HepG2 (cell line): Measurements from ENCODE around the gene DYNLT2B. TPM values are rescaled to one million over a fixed set of nuclear protein-coding genes. Genes with fewer than 3 reads are reported as not detected.

Source experiments
- ATRX ChIP-seq: sonication (generic); formaldehyde crosslinking; IDR thresholded peaks from 2 replicates; pipeline ENCODE4 v1.4.0; 2020; ENCODE audit warnings: missing genetic modification reagents, borderline replicate concordance
- JUN ChIP-seq: sonication (generic); formaldehyde crosslinking; IDR thresholded peaks from 2 replicates; pipeline ENCODE4 v1.4.0; 2020; ENCODE audit warnings: mild to moderate bottlenecking, missing genetic modification reagents
- PITX1 ChIP-seq: sonication (generic); formaldehyde crosslinking; IDR thresholded peaks from 2 replicates; pipeline ENCODE4 v1.5.1; 2020; ENCODE audit warnings: mild to moderate bottlenecking, missing genetic modification reagents
- PLRG1 ChIP-seq: fragments of 450-650 bp; conservative IDR thresholded peaks from 2 replicates; pipeline ENCODE4 v1.6.1; 2016
- RAD21 ChIP-seq: fragments of 450-650 bp; formaldehyde crosslinking; IDR thresholded peaks from 2 replicates; pipeline ENCODE4 v1.5.0; 2020; ENCODE audit warnings: mild to moderate bottlenecking
- RBFOX2 ChIP-seq: fragments of 200-400 bp; formaldehyde crosslinking; IDR thresholded peaks from 2 replicates; pipeline ENCODE4 v1.6.1; 2017; ENCODE audit warnings: low read depth, mild to moderate bottlenecking, low read length
- REXO4 ChIP-seq: sonication (generic); formaldehyde crosslinking; IDR thresholded peaks from 2 replicates; pipeline ENCODE4 v1.8.0; 2022; ENCODE audit warnings: missing genetic modification reagents, mild to moderate bottlenecking, borderline replicate concordance
- SALL2 ChIP-seq: sonication (generic); formaldehyde crosslinking; IDR thresholded peaks from 2 replicates; pipeline ENCODE4 v1.8.1; 2023; ENCODE audit warnings: mild to moderate bottlenecking, missing genetic modification reagents, inconsistent platforms
- SIX4 ChIP-seq: sonication (generic); formaldehyde crosslinking; IDR thresholded peaks from 2 replicates; pipeline ENCODE4 v1.4.0; 2020; ENCODE audit warnings: missing genetic modification reagents
- SOX5 ChIP-seq: IDR thresholded peaks from 2 replicates; pipeline ENCODE4 v1.6.1; 2016; ENCODE audit warnings: borderline replicate concordance
- SP4 ChIP-seq: sonication (generic); formaldehyde crosslinking; IDR thresholded peaks from 2 replicates; pipeline ENCODE4 v1.8.1; 2023; ENCODE audit warnings: mild to moderate bottlenecking, missing genetic modification reagents
- TGIF2 ChIP-seq: IDR thresholded peaks from 2 replicates; pipeline ENCODE4 v1.6.1; 2016; ENCODE audit warnings: control low read depth, missing compliant biosample characterization
- ZBTB1 ChIP-seq: sonication (generic); formaldehyde crosslinking; IDR thresholded peaks from 2 replicates; pipeline ENCODE4 v1.4.0; 2020; ENCODE audit warnings: missing genetic modification reagents, borderline replicate concordance
- ZFP36L2 ChIP-seq: sonication (generic); formaldehyde crosslinking; IDR thresholded peaks from 2 replicates; pipeline ENCODE4 v1.4.0; 2020; ENCODE audit warnings: missing genetic modification reagents
- ZFP90 ChIP-seq: sonication (generic); formaldehyde crosslinking; IDR thresholded peaks from 2 replicates; pipeline ENCODE4 v1.8.0; 2022; ENCODE audit warnings: missing genetic modification reagents, mild to moderate bottlenecking, inconsistent platforms, borderline replicate concordance
- ZNF160 ChIP-seq: sonication (generic); formaldehyde crosslinking; IDR thresholded peaks from 2 replicates; pipeline ENCODE4 v1.8.0; 2022; ENCODE audit warnings: mild to moderate bottlenecking, inconsistent platforms, missing genetic modification reagents
- ZNF230 ChIP-seq: sonication (generic); formaldehyde crosslinking; IDR thresholded peaks from 2 replicates; pipeline ENCODE4 v1.4.0; 2020; ENCODE audit warnings: mild to moderate bottlenecking, missing genetic modification reagents
- ZNF256 ChIP-seq: sonication (generic); formaldehyde crosslinking; conservative IDR thresholded peaks from 2 replicates; pipeline ENCODE4 v1.4.0; 2020; ENCODE audit warnings: missing genetic modification reagents
- ZNF30 ChIP-seq: sonication (generic); formaldehyde crosslinking; IDR thresholded peaks from 2 replicates; pipeline ENCODE4 v1.5.0; 2020; ENCODE audit warnings: mild to moderate bottlenecking, missing genetic modification reagents
- ZNF326 ChIP-seq: sonication (generic); formaldehyde crosslinking; IDR thresholded peaks from 2 replicates; pipeline ENCODE4 v1.4.0; 2020; ENCODE audit warnings: missing genetic modification reagents, borderline replicate concordance
- ZNF33B ChIP-seq: sonication (generic); formaldehyde crosslinking; IDR thresholded peaks from 2 replicates; pipeline ENCODE4 v1.5.1; 2020; ENCODE audit warnings: mild to moderate bottlenecking, missing genetic modification reagents
- ZNF460 ChIP-seq: sonication (generic); formaldehyde crosslinking; IDR thresholded peaks from 2 replicates; pipeline ENCODE4 v1.5.1; 2020; ENCODE audit warnings: missing genetic modification reagents, mild to moderate bottlenecking, borderline replicate concordance
- ZNF629 ChIP-seq: sonication (generic); formaldehyde crosslinking; conservative IDR thresholded peaks from 2 replicates; pipeline ENCODE4 v1.5.0; 2020; ENCODE audit warnings: missing genetic modification reagents
- ZNF883 ChIP-seq: sonication (generic); formaldehyde crosslinking; IDR thresholded peaks from 2 replicates; pipeline ENCODE4 v1.5.1; 2020; ENCODE audit warnings: mild to moderate bottlenecking, missing genetic modification reagents; ENCODE audit errors: not compliant biosample characterization
- polyA plus RNA-seq, 8 experiments: library from polyadenylated mRNA; depleted of rRNA in 3 of 8; stranded (reverse) in 7 of 8; unstranded in 1 of 8; fragments of >200 nt; fragmentation: Illumina TruSeq in 4 of 8; extraction: Trizol in 4 of 8; gene quantifications; 2 replicates each; pipeline versions ENCODE4 v1.2.1 to v1.2.3, GENCODE V29; 2011 to 2016; ENCODE audit warnings: low read depth in 4 of 8, missing spikeins in 1 of 8, mixed read lengths in 1 of 8; ENCODE audit not compliant: insufficient read depth in 1 of 8
- total RNA-seq, 5 experiments: library from RNA; depleted of rRNA; stranded (reverse); fragments of >200 nt; fragmentation: Illumina TruSeq; extraction: Trizol; gene quantifications; 2 replicates each; pipeline ENCODE4 v1.2.3, GENCODE V29; 2016; ENCODE audit warnings: low read depth in 1 of 5
- TF ChIP-seq, protein P1 (sequence below): sonication (generic); formaldehyde crosslinking; IDR thresholded peaks from 2 replicates; pipeline ENCODE4 v1.4.0; 2020; ENCODE audit warnings: missing genetic modification reagents
- TF ChIP-seq, protein P2 (sequence below): sonication (generic); formaldehyde crosslinking; IDR thresholded peaks from 2 replicates; pipeline ENCODE4 v1.8.0; 2022; ENCODE audit warnings: missing genetic modification reagents, low read depth, mild to moderate bottlenecking, borderline replicate concordance
- TF ChIP-seq, protein P3 (sequence below): sonication (generic); formaldehyde crosslinking; IDR thresholded peaks from 2 replicates; pipeline ENCODE4 v1.4.0; 2020; ENCODE audit warnings: mild to moderate bottlenecking, missing genetic modification reagents
- TF ChIP-seq, protein P4 (sequence below): sonication (generic); IDR thresholded peaks from 2 replicates; pipeline ENCODE4 v1.6.1; 2016; ENCODE audit warnings: low read depth, borderline replicate concordance

DYNLT2B gene
- total and polyA plus RNA-seq, 2 of the 13 experiments (the other 11 are each of a cell fraction or from before 2014, with no cell fraction given) = 4.0 to 7.0 TPM

DNA sequence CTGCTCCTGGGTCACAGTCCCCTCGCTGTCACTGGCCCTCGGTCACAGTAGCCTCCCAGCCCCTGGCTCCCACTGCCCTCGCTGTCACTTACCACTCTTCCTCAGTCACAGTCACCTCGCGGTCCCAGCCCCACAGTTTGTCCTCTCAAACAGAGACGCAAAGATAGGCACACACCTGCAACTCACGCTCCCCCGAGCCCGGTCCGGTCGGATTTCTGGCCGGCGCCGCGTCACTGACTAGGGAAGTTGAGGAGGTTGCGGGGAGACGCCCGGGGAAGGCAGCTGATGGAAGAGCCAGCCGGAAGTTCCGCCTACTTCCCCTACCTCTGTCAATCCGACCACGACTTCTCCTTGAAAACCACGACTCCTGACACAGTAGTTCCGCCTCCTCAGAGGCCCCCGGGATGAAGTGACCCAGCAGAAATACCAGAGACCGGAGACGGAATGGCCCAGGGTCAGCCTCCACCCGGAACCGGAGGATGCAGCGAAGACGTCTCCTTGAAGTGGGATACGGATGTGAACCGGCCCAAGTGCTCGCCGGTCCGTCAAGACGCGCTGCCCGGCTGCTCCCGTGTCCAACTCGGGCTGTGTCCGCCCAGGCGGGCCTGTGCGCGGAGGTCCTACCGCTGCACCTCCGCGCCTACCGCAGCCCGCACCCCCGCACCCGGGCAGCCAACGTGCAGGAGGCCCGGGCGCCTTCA lies 30.4 kb downstream of the DYNLT2B start, which contains the start of gene PCYT1A (continued):
- TF ChIP-seq ZNF160 (CRISPR knock-in tag) (no peak), PITX1 (CRISPR knock-in tag) (peak; percentile 63), RAD21 (CRISPR knock-in tag) (peak; percentile 51), SALL2 (CRISPR knock-in tag) (peak; percentile 96), REXO4 (CRISPR knock-in tag) (no peak), ZNF326 (CRISPR knock-in tag) (no peak), JUN (CRISPR knock-in tag) (0 out of 2 replicates have a peak, but pooled peaks have one; percentile 56), ZNF30 (CRISPR knock-in tag) (no peak), PLRG1 (no peak), ZFP90 (CRISPR knock-in tag) (peak; percentile 75; the same call in 1 of the 2 replicates), ZNF33B (CRISPR knock-in tag) (peak; percentile 28; the same call in 1 of the 2 replicates), ZFP36L2 (CRISPR knock-in tag) (no peak), RBFOX2 (peak; percentile 89), ZNF256 (CRISPR knock-in tag) (peak; percentile 71), TGIF2 (peak; percentile 19), ZNF460 (CRISPR knock-in tag) (no peak; the same call in 1 of the 2 replicates), SOX5 (CRISPR knock-in tag) (no peak), ATRX (CRISPR knock-in tag) (no peak), ZNF230 (CRISPR knock-in tag) (0 out of 2 replicates have a peak, but pooled peaks have one; percentile 33), ZBTB1 (CRISPR knock-in tag) (peak; percentile 61; the same call in 1 of the 2 replicates), ZNF883 (peak; percentile 38), SIX4 (peak; percentile 8), SP4 (CRISPR knock-in tag) (peak; percentile 67), ZNF629 (CRISPR knock-in tag) (no peak)
- TF ChIP-seq, protein P1, sequence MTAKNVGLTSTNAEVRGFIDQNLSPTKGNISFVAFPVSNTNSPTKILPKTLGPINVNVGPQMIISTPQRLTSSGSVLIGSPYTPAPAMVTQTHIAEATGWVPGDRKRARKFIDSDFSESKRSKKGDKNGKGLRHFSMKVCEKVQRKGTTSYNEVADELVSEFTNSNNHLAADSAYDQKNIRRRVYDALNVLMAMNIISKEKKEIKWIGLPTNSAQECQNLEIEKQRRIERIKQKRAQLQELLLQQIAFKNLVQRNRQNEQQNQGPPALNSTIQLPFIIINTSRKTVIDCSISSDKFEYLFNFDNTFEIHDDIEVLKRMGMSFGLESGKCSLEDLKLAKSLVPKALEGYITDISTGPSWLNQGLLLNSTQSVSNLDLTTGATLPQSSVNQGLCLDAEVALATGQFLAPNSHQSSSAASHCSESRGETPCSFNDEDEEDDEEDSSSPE (CRISPR knock-in tag) = peak; percentile 51; the same call in 1 of the 2 replicates
- TF ChIP-seq, protein P2, sequence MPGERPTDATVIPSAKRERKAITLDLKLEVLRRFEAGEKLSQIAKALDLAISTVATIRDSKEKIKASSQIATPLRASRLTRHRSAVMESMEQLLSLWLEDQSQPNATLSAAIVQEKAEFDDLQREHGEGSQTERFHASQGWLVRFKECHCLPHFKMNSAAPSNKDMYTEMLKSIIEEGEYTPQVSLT (CRISPR knock-in tag) = no peak
- TF ChIP-seq, protein P3, sequence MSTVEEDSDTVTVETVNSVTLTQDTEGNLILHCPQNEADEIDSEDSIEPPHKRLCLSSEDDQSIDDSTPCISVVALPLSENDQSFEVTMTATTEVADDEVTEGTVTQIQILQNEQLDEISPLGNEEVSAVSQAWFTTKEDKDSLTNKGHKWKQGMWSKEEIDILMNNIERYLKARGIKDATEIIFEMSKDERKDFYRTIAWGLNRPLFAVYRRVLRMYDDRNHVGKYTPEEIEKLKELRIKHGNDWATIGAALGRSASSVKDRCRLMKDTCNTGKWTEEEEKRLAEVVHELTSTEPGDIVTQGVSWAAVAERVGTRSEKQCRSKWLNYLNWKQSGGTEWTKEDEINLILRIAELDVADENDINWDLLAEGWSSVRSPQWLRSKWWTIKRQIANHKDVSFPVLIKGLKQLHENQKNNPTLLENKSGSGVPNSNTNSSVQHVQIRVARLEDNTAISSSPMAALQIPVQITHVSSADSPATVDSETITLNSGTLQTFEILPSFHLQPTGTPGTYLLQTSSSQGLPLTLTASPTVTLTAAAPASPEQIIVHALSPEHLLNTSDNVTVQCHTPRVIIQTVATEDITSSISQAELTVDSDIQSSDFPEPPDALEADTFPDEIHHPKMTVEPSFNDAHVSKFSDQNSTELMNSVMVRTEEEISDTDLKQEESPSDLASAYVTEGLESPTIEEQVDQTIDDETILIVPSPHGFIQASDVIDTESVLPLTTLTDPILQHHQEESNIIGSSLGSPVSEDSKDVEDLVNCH (CRISPR knock-in tag) = no peak
- TF ChIP-seq, protein P4, sequence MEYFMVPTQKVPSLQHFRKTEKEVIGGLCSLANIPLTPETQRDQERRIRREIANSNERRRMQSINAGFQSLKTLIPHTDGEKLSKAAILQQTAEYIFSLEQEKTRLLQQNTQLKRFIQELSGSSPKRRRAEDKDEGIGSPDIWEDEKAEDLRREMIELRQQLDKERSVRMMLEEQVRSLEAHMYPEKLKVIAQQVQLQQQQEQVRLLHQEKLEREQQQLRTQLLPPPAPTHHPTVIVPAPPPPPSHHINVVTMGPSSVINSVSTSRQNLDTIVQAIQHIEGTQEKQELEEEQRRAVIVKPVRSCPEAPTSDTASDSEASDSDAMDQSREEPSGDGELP = peak; percentile 91
